ENCODE data around the gene MRPS9. TPM values are rescaled to one million over a fixed set of nuclear protein-coding genes. Genes with fewer than 3 reads are reported as not detected.

MRPS9 gene
- polyA plus RNA-seq, 12 donors = 24.7 to 37.8 (median 32.2) TPM; not detected in 1

DNA sequence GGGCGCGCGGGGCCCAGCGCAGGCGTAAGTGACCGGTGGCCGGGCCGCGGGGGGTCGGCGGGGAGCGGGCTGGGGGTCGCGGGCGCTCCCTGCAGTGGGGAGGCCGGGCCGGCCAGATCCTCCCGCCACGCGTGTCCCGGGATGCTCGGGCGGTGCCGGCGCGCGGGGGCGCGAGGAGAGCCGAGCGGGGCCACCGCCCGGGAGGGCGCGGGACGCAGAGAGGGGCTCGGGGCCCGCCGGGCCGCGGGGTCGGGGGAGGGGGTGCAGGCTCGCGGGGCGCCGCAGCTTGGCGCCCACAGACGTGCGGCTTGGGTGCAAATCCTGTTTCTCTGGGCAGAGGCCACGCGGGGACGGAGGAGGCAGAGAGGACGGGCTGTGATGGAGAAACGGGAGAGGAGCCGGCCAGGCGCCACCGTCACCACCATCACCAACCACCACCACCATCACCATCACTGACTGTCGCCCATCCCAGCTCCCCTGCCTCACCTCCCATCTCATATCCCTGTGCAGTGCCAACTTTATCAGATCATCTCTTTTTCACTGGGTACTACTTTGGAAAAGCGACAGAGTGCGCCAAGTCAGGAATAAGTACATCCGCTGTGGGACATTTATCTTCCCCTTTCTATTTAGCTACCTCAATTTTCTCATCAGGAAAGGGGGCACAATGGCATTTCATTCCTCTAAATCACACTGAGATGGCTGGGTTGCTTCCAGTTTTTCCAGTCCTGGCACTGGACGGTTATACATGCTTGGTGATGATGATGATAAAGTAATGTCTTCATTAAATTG is 106.5 kb downstream of the MRPS9 start:
- DNase-seq = no peak

DNA sequence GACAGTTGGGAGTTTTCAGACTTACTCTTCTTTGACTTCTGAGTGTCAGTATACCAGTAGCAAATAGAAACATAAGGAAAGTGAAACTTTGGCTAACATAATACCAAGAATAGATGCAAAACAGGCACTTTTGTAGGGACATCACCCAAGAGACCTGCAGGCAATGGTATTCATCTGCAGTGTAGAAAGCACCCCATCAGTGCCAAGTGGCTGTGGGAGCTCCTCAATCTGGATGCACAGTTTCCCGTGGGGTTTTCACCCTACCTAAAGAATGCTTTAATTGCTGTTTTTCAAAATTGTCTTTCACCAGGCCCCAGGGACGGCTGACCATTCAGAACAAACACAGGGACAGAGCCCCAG is 107.1 kb downstream of the MRPS9 start:
- DNase-seq = no peak

DNA sequence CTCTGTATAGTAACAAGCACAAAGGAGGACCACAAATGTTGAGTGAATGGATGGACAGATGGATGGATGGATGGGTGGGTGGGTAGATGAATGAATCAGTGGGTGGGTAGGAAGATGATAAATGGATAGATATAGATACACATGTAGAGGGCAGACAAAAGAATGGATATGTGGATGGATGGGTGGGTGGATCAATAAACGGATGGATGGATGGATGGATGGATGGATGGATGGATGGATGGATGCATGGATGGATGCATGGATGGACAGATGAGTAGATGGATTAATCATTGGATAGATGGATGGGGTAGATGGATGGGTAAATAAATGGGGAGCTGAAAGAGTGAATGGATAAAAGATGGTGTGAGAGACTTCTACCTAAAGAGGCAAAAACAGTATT is 111.4 kb downstream of the MRPS9 start:
- DNase-seq = no peak

Other genes with a start within 250 kb of the MRPS9 start
- 1 to 10 TPM in 2 of 12 donors, under 1 TPM in 9, not detected in 1; 0.09 to 5.6 (median 0.48) TPM for gene POU3F3, start 184.0 kb upstream of the MRPS9 start, polyA plus RNA-seq (ENCODE audit: insufficient read length in 12 of 12)
- not detected for gene GPR45, start 203.7 kb downstream of the MRPS9 start, polyA plus RNA-seq (ENCODE audit: insufficient read length in 12 of 12)

All from muscle of arm (tissue), 12 donors.